Suprapubic skin (tissue), 3 donors: ENCODE data around the gene SEMA7A.
"Not testable (repeated sequence)": the region's sequence is repeated elsewhere in the genome, so short reads cannot be mapped to it uniquely, and the experiment has no call there.

Source experiments
- CTCF ChIP-seq, 2 donors: fragments of 200-600 bp in 1 of 2; fragments of 450-650 bp in 1 of 2; sonication (generic) in 1 of 2; IDR thresholded peaks; one replicate each; pipeline ENCODE4 v1.5.1; 2016 to 2019; ENCODE audit warnings: antibody characterized with exemption in 2 of 2, mild to moderate bottlenecking in 1 of 2, moderate library complexity in 1 of 2
- POLR2AphosphoS5 ChIP-seq, 3 donors: sonication (generic); formaldehyde crosslinking; IDR thresholded peaks; one replicate each; pipeline ENCODE4 v1.6.1; 2017; ENCODE audit warnings: antibody characterized with exemption in 3 of 3

GRCh38 chr15:74480364-74480763 is 46.6 kb upstream of the SEMA7A start:
- TF ChIP-seq CTCF, POLR2AphosphoS5 (IDR thresholded peaks at IDR 0.05): not testable (repeated sequence)
